HG03159 (cell line): Measurements from ENCODE around the gene SORBS1.

Experiments
- ATAC-seq: cut with Tn5 transposase; IDR thresholded peaks from one replicate; pipeline ENCODE4 v1.9.1; 2021; ENCODE audit warnings: mild to moderate bottlenecking, moderate library complexity; ENCODE audit not compliant: unreplicated experiment

SORBS1 gene

DNA sequence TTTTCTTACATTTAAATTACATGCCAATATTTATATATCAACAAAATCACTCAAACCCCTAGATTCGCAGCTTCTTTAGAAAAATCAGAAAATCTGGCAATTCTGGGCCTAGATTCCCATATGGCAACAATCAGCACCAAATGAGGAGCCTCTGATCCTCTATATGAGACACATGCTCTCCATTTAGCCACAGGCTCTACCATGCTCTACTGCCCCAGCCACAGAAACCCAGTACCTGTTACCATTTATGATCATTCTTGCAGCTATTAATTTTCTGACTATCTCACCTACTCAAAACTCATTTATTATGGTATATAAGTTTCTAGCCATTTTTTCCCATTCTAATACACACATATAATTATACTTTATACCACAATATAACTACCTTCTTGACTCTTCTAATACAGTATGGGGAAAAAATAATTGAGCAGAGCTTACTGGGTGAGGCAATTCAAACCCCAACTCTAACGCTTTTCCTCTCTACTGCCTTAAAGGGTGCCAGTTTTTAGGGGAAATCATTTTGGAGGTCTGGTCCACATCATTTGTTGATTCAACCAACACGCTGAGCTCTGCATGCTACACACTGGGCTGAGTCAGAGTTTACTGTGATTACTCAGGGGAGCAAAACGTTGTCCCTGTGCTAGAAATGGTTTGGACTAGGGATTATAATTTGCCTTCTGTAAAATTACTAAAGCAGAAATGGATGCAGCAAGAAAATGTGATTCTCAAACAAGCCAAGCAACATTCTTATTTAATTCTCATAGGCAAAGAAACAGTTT lies 281.9 kb downstream of the SORBS1 start:
- no peak for ATAC-seq

DNA sequence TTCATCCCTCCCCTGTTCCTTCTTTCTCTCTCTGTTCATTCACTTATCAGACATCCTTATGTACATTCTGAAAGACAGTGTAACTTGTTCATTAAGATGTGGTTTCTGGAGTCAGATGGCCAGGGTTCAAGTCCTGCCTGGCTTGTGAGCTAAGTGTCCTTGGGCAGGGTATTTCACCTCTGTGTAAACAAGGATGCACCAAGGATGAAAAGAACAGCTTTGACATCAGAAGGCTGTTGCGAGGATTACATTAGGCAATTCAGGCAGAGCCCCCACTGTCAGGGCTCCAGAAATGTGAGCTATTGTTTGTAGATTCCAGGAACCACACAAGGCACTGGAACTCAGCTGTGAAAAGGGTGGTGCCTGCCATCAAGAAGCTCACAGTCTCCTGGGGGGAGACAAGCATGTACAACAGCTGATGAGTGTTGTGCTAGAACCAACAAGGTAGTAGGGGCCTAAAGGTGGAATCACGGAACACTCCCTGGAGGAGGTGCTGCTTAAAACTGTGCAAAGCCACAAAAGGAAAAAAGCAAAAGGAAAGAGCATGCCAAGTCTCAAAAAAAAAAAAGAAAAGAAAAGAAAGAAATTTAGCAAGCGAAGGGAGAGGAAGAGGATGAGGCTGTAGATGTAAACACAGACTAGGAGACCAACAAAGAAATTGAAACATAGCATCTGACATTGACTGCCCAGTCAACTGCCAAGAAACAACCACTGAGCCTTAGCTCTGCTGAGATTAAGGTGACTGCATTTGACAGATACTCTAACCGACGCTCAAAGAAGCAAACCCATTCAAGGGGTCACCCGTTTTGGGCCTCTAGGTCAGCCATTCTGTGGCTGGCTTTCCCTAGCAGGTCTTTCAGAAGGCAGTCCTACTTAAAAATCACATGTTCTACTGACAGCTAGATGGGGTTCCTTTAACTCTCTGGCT lies 282.8 kb downstream of the SORBS1 start:
- ATAC-seq, result no peak

DNA sequence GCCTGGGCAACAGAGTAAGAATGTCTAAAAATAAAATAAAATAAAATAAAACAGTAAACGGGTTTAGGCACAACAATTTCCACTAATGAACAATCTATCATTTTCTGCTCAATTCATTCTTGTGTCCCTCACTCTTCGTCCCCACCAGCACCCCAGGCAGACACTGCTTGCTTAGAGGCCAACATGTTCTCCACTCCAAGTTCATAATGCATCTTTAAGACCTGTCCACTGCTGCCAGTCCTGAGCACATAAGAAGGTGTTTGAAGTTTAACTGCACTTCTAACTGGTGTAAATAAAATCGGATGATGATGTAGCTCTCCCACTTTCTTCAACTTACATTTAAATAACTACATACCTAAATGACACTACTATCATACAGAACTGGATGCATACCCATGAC lies 283.6 kb downstream of the SORBS1 start:
- ATAC-seq, result no peak

DNA sequence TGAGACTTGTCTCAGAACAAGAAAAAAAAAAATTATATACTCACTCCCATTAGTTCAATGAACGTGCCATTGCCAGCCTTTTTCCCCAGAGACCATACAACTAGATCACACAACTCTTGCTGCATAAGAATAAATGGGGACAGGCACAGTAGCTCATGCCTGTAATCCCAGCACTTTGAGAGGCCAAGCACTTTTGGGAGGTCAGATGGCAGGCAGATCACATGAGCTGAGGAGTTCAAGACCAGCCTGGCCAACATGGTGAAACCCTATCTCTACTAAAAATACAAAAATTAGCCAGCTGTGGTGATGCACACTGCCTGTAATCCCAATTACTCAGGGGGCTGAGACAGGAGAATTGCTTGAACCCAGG lies 284.0 kb downstream of the SORBS1 start:
- no peak for ATAC-seq

DNA sequence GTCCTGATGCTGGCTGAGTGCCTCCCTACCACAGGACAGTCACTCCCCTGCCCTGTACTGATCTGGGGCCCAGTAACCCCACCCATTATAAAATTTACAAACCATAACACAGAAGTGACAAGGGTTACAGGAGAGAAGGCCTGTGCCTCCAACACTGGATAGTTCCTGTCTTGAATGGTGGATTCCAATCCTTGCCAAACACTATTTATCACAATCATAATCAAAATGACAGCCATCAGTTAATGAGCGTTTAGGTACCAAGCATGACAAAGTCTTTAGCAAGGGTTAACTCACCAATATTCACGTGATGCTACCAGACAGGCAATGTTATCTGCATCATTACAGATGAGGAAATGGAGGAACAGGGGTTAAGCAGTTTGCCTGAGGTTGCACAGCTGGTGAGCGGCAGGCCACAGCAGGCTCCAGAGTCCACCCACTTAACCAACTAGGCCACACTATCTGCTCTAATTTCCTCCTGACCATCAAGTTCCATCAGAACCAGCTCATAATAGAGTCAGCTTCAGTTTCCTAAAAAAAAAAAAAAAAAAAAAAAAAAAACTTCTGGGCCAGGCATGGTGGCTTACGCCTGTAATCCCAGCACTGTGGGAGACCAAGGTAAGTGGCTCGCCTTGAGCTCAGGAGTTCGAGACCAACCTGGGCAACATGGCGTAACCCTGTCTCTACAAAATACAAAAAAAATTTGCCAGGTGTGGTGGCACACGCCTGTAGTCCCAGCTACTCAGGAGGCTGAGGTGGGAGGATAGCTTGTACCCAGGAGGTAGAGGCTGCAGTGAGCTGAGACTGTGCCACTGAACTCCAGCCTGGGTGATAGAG lies 284.6 kb downstream of the SORBS1 start:
- ATAC-seq, result no peak

DNA sequence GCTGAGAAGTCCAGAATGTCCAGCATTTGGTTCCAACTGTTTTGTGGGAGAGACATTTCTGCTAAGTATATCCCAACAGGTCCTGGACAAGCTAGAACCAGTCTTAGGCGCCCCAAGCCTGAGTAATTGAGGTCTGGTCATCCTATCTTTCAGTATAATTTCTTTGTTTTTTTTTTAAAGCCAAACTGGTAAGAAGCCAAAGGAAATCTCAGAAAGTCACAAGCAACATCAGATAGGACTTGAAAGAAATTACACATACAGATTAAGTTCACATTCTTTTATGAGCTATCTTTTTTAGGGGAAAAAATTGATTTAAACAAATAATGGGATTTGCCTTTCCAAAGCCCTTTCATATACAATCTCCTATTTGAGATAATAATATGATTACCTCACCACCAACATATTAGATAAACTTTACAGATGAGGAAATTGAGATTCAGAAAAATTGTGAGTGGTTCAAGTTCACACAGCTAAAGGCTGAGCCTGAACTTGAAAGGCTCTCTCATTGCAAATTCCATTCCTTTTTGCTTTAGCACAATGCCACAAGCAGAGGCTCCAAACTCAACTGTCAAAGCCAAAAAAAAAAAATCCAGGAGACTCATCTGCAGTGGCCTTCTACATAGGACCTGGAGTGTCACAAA lies 285.3 kb downstream of the SORBS1 start:
- ATAC-seq, result no peak

DNA sequence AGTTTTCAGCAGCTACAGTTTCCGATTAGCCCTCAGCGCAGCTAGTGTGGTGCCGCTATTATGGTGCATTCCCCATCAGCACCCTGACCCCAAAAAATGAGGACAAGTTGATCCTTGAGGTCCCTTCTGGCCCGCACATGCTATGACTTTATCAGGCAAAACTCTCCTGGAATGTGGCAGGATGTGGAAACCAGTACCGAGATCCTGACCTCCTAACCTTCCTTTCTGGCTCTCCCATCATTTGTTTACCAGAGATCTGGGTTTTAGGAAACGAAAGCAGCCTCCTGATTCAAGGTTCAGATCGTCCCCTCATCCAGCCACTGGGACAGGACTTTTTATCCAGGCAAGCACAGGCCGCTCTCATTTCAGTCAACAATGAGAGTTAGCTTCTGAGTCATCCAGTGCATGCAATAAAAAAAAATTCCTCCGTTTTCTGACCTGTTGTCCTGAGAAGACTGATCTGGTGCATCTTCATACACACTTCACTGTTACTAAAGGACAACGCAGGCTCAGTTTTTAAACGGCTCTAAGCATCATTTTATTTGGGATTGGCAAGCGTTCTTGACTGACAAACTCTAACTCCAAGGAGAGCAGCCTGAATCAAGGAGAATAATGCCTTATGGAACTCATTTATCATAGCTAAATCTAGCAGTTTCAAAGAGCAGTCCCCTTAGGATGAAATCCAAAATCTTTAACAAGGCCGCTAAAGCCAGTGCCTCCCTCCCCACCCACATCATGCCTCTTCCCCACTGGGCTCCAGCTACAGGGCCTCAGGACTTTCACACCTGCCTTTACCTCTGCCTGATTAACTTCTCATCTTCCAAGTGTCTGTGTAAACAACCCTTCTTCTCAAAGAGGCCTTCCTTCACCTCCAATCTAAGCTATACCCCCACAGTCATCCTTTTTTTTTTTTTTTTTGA lies 287.5 kb downstream of the SORBS1 start:
- no peak for ATAC-seq

DNA sequence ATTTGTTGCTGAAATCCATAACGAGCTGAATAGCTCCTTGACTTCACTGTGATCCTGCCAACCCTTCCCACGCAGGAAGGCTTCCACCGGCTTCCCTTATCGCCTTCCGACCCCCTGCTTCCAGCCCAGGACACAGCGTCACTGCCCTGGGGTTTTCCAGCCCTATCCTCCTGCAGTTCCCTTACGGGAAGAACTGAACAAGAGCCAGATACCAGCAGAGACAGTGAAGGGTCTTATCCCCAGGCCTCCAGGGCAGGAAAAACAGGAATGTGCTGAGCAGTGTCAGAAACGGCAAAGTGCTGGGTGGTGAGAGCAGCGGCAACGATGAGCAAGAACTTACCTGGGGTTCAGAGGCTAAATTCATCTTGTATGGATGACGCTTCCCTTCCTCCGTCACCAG lies 292.7 kb downstream of the SORBS1 start:
- no peak for ATAC-seq

DNA sequence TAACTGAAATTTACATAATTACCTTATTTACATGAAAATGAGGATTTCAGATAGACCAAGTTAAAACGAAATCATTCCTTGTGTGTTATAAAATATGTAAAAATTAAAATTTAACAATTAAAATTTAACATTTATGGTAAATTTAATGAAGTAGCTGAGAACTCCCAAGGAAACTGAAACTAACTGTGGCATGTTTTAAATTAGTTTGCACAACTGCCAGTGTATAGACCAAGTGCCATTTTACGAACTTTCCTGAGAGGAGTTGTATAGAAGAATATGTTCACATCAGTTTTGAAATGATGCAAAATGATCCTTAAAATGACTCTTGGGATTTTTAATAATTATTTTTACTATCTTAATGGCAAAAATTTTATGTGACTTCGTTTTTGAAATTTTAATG lies 293.9 kb downstream of the SORBS1 start:
- ATAC-seq, result no peak

DNA sequence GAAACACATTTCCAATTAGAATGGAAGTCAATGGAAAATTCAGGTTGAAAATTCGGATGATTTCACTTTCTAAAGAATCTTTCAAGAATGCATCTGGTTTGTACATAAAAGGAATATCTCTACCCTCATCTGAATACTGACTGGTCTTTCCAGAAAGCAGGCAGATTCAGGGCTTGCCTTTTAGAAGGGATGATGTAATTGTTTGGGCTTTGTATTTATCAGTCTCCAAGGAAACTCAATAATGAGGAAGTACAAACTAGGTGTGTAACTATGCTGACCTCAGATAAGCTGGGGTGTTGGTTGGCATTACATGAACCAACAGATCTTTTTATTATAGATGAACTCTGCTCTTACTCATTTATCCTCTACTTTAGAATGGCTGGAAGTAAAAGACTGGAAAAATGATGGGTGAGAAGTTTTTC lies 294.5 kb downstream of the SORBS1 start:
- peak; percentile 94 for ATAC-seq

DNA sequence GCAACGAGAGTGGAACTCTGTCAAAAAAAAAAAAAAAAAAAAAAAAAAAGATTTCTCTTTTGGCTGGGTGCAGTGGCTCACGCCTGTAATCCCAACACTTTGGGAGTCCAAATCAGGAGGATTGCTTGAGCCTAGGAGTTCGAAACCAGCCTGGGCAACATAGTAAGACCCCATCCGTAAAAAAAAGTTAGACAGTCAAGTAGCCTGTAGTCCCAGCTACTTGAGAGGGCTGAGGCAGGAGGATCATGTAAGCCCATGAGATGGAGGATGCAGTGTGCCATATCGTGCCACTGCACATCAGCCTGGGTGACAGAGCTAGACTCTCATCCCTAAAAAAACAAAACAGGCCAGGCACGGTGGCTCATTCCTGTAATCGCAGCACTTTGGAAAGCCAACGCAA lies 295.6 kb downstream of the SORBS1 start:
- no peak for ATAC-seq

DNA sequence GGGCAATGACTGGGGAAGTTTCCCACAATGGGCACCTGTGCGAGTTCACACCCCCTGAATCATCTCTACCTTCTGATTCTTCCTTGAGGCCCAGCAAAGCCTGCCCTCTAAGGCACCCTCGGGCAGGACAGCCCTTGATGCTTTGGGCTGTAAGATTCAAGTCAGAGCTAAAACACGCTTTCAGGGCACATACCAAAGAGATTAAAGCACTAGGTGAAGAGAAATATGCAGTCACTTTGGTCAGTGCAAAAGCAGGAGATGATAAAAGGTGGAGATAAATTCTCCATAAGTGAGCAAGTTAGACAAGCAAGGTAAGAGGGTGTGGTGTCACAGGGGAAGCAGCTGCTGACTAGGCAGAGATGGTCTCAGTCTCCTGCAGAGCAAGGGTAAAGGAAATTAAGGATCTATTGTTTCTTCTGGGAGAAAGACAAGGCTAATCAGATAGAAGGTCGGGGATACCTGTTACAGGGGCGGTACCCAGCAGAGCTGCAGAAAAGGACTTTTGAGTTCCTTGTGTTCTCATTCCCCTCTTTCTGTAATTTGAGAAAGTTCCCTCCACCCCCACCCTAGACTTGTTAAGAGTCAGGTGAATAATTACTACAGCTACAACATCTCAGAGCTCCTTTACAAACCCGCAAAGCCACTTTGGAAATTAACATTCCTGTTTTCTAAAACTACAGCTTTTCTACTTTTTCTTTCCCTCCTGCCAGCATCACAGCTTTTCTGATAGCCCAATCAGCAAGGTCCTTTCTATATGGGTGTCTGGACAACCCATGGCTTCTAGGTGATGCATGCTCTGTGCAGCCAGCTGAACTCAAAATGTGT lies 296.7 kb downstream of the SORBS1 start:
- ATAC-seq, result no peak

DNA sequence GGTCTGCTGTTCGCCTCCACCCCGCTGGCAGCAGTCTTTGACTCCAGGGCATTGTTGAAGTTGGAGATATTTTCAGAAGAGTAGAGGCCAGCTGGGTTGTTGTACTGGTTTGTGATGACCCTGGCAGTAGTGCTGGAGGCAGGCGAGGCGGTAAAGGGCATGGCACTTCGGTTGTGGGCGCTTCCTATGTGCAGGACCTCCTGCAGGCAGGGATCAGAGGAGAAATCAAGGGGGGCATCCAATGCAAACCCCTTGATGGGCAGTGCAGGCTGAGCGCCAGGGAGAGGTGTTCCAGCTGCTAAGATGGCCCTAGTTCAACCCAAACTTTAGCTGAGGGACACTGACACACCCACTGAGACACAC lies 297.3 kb downstream of the SORBS1 start:
- no peak for ATAC-seq

DNA sequence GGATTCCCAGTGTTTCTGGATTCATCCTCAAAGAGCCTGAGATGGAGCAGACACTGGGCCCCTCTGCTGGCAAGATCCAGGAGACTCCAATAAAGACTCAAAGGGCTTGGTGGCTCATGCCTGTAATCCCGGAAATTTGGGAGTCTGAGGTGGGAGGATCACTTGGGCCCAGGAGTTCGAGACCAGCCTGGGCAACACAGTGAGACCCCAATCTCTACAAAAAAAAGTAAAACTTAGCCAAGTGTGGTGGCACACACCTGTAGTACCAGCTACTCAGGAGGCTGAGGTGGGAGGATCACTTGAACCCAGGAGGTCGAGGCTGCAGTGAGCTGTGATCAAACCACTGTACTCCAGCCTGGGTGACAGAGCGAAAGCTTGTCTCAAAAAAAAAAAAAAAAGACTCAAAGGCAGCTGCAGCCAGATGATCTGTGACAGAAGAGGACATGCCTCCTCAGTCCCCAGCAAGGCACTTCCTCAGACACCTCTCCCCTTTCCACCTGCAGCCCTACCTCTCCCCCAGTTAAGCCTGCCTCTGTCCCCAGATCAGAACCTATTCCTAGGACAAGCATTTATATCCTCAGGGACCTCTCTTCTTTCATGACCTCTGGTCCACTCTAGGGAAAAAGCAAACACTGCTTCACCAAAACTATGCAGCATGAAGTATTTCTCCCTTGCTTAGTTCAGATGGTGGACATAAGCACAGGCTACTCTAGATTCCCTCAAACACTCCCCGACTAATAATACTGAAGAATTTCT lies 298.2 kb downstream of the SORBS1 start:
- no peak for ATAC-seq

DNA sequence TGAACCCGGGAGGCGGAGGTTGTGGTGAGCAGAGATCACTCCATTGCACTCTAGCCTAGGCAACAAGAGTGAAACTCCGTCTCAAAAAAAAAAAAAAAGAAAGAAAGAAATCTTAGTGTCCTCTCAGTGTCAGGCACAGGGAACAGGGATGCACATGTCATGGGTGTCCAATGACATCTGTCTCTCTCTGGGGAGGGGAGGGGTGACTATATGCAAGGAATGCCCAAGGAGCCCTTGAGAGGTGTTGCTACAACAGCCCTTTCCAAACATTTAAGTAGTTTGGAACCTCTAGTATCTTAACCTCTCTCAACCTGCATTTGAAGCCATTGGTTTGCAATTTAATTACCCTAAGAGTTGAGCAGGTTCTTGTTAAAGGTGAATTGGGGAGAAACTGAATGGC lies 299.2 kb downstream of the SORBS1 start:
- ATAC-seq, result no peak
